Subcutaneous adipose tissue (tissue), 4 donors: ENCODE measurements around the gene FRMD5. TPM values are rescaled to one million over a fixed set of nuclear protein-coding genes. Genes with fewer than 3 reads are reported as not detected.

Source experiments
- total RNA-seq, 4 donors: library from RNA; depleted of rRNA; stranded (reverse); fragments of >200 nt; gene quantifications; one replicate each; pipeline ENCODE4 v1.1.0, GENCODE V29; 2016
- TF ChIP-seq, protein P1 (sequence below): fragments of 450-650 bp; IDR thresholded peaks from one replicate; pipeline ENCODE4 v1.5.1; 2016; ENCODE audit warnings: low read depth, mild to moderate bottlenecking, control low read depth, antibody characterized with exemption, moderate library complexity

Gene FRMD5
- total RNA-seq, 4 donors from 2014 or later: 0.34 TPM; not detected in 3

GRCh38 chr15:44064706-44065105, 130.4 kb downstream of the FRMD5 start:
- TF ChIP-seq, protein P1, sequence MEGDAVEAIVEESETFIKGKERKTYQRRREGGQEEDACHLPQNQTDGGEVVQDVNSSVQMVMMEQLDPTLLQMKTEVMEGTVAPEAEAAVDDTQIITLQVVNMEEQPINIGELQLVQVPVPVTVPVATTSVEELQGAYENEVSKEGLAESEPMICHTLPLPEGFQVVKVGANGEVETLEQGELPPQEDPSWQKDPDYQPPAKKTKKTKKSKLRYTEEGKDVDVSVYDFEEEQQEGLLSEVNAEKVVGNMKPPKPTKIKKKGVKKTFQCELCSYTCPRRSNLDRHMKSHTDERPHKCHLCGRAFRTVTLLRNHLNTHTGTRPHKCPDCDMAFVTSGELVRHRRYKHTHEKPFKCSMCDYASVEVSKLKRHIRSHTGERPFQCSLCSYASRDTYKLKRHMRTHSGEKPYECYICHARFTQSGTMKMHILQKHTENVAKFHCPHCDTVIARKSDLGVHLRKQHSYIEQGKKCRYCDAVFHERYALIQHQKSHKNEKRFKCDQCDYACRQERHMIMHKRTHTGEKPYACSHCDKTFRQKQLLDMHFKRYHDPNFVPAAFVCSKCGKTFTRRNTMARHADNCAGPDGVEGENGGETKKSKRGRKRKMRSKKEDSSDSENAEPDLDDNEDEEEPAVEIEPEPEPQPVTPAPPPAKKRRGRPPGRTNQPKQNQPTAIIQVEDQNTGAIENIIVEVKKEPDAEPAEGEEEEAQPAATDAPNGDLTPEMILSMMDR: no peak

GRCh38 chr15:44058126-44058525, 136.9 kb downstream of the FRMD5 start:
- TF ChIP-seq, protein P1: no peak

DNA sequence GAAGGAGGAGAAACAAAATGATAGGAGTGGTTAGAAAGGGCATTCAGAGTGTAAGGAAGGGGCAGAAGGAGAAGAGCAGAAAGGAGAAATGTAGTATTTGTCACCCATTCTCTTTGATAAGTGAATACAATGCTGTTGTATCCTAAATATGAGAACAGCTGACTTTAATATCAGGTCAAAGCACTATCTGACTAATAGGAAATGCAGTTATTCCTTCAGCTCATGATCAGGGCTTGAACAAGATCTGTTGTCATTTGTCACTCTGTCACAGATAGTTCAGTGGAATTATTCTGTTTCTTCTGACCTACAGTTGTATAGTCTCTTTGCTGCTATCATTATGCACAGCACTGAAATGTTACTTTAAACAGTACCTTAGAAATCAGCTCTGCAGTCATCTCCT, 149.4 kb downstream of the FRMD5 start:
- TF ChIP-seq, protein P1: no peak

DNA sequence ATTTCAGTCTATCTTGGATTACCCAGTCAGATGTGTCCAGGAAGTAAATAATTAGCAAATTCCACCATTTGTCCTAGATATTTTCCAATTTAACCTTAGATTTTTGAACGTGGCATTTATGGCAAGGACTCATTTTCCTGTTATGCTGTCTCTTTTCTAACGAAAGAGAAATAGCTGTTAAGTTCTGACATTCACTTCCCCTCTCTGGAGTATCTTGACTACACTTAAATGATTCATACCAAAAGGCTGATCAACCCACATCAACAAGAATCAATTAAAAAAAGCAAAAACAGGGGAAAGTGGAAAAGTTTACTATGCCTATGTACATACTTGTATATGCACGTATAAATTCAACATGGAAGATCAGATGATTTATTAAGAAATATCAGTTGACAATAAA, 149.9 kb downstream of the FRMD5 start:
- TF ChIP-seq, protein P1: no peak

DNA sequence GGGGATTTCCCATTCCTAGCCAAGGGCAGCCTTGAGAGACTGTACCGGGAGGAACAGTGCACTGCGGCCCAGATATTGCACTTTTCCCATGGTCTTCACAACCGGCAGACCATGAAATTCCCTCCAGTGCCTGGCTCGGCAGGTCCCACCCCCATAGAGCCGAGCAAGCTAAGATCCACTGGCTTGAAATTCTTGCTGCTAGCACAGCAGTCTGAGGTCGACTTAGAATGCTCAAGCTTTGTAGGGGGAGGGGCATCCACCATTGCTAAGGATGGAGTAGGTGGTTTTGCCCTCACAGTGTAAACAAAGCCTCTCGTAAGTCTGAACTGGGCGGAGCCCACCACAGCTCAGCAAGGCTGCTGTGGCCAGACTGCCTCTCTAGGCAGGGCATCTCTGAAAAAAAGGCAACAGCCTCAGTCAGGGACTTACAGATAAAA, 156.3 kb downstream of the FRMD5 start:
- TF ChIP-seq, protein P1: no peak

GRCh38 chr15:44035781-44036699, 159.0 kb downstream of the FRMD5 start:
- TF ChIP-seq, protein P1: no peak

DNA sequence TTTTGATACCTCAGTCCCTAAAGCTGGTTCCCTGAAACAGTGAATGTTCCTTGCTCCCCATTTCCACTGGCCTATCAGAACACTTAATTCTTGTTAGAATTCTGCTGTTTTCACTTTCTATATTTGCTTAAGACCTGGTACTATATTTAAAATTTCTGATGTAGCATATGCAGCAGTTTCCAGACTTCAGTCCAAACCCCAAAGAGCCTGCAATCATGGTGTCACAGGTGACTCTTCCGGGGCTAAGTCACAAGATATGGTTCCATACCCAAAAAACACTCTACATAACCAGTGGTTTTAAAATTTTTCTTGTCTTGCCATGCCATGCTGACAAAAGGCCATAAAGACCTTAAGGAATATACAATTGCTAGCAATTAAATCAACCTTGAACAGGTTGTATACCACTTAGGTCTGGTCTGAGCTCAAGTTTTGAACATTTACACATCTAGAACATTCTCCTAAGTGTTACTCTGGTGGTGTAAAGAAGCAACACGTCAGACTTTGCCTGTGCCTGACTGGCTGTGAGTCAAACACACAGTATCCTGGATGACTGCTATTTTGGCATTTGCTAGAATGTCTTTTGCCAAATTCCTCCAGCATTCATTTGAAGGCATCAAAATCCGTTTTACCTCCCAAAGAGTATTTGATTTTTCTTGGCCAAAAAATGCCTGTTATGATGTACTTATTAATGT, 160.0 kb downstream of the FRMD5 start:
- TF ChIP-seq, protein P1: no peak
